Skeletal muscle satellite cell (primary cell): ENCODE data around the gene SYNE2. TPM values are rescaled to one million over a fixed set of nuclear protein-coding genes. Genes with fewer than 3 reads are reported as not detected.
A peak's percentile ranks its signal among the peaks of the same experiment; 100 is the strongest.
"Not testable (repeated sequence)": the region's sequence is repeated elsewhere in the genome, so short reads cannot be mapped to it uniquely, and the experiment has no call there.

Experiments
- H3K27me3 ChIP-seq: 2 replicates; pipeline ENCODE4 v1.7.0; 2013; ENCODE audit warnings: low read length; ENCODE audit not compliant: control insufficient read depth, insufficient read depth
- H3K36me3 ChIP-seq: 2 replicates; pipeline ENCODE4 v1.7.0; 2013; ENCODE audit warnings: mild to moderate bottlenecking, control low read depth, low read length; ENCODE audit not compliant: insufficient read depth
- H3K4me1 ChIP-seq: 2 replicates; pipeline ENCODE4 v1.7.0; 2013; ENCODE audit warnings: low read length; ENCODE audit not compliant: control insufficient read depth, insufficient read depth
- H3K4me2 ChIP-seq: 2 replicates; pipeline ENCODE4 v1.7.0; 2013; ENCODE audit warnings: mild to moderate bottlenecking, low read length
- H3K4me3 ChIP-seq: 2 replicates; pipeline ENCODE4 v1.7.0; 2013; ENCODE audit warnings: low read length
- H3K9ac ChIP-seq: 2 replicates; pipeline ENCODE4 v1.7.0; 2013; ENCODE audit warnings: mild to moderate bottlenecking, low read depth, low read length, moderate library complexity
- H3K9me3 ChIP-seq: replicated peaks from 2 replicates; pipeline ENCODE4 v1.7.0; 2013; ENCODE audit warnings: mild to moderate bottlenecking, control low read depth, low read length
- total RNA-seq: library from RNA; depleted of rRNA; stranded (reverse); fragments of >200 nt; gene quantifications from 2 replicates; pipeline ENCODE4 v1.2.3, GENCODE V29; 2012; rRNA removed

SYNE2 gene
- 3.5 and 7.4 TPM in 2 replicates for total RNA-seq

DNA sequence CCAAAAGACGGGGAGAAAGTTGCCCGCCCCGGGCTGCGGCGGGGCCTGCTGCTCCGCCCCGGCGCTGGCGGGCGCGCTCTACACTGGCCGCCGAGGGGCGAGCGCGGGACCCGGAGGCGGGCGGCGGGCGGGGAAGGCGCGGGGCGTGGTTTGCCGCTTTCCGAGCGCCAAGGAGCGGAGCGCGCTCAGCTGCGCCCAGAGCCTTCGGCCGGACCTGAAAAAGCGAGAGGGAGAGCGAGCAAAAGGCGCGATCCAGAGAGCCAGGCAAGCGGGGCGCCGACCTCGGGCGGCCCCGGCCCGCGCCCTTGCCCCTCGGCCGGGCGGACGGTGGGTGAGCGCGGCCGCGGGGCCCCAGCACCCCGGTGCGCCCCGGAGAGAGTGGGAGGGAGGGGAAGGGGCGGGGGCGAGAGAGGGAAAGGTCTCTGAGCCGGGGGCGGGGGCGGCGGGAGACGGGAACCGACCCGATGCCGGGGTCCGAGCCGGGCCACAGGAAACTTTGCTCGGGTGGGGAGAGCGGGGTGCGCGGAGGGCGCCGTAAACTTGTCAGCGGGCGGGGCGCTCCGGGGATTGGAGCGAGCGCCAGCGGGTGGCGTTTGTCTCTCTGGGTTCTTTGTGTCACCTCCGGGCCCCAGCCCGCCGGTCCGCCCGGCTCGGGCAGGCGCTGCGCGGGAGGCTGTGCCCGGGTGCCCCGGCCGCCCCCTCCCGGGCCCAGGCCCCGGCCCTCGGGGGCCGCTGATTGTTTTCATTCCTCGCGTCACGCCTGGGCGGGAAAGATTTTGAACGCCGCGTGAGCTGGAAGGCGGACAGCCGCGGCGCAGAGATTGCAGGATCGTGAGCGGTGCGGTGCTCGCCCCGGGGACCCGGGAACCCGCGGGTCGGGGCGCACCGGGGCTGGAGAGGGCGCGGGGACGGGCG lies at the start of gene SYNE2:
Gene SYNE2 (plus strand): TSS at position 188 of the 915 bp plus-strand sequence. CDS start 56,145 bp downstream, outside the sequence.
- Histone ChIP-seq H3K9ac (peak within 1 kb of the TSS; percentile 80), H3K27me3 (no peaks in the 10 kb centered on the region), H3K4me2 (peak within 1 kb of the TSS; percentile 91), H3K4me3 (peak within 1 kb of the TSS; percentile 74), H3K9me3 (no peaks in the 10 kb centered on the region), H3K36me3 (no peaks in the 10 kb centered on the region), H3K4me1 (peaks cover 7% of the 10 kb centered on the region)

DNA sequence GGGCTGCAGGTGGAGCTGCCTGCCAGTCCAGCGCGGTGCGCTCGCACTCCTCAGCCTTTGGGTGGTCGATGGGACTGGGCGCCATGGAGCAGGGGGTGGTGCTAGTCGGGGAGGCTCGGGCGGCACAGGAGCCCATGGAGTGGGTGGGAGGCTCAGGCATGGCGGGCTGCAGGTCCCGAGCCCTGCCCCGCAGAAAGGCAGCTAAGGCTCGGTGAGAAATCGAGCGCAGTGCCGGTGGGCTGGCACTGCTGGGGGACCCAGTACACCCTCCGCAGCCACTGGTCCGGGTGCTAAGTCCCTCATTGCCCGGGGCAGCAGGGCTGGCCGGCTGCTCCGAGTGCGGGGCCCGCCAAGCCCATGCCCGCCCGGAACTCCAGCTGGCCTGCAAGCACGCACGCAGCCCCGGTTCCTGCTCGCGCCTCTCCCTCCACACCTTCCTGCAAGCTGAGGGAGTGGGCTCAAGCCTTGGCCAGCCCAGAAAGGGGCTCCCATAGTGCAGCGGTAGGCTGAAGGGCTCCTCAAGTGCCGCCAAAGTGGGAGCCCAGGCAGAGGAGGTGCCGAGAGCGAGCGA lies 49.5 kb upstream of the SYNE2 start:
- not testable (repeated sequence) for H3K4me2 ChIP-seq, H3K4me1 ChIP-seq, H3K4me3 ChIP-seq, H3K27me3 ChIP-seq, H3K36me3 ChIP-seq, H3K9me3 ChIP-seq, H3K9ac ChIP-seq

- not testable (repeated sequence) for H3K9ac ChIP-seq, H3K4me3 ChIP-seq, H3K9me3 ChIP-seq, H3K4me1 ChIP-seq, H3K36me3 ChIP-seq, H3K4me2 ChIP-seq, H3K27me3 ChIP-seq
Observed at GRCh38 chr14:63806064-63806463, 46.7 kb upstream of the SYNE2 start.

DNA sequence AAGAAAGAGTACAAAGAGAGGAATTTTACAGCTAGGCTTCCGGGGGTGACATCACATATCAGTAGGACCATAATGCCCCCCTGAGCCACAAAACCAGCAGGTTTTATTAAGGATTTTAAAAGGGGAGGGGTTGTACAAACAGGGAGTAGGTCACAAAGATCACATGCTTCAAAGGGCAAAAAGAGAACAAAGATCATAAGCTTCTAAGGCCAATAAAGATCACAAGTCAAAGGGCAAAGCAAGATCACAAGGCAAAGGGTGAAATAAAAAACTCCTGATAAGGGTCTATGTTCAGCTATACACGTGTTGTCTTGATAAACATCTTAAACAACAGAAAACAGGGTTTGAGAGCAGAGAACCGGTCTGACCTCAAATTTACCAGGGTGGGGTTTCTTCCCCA lies 41.1 kb upstream of the SYNE2 start:
- H3K4me3 ChIP-seq, H3K9me3 ChIP-seq, H3K4me2 ChIP-seq, H3K4me1 ChIP-seq, H3K27me3 ChIP-seq, H3K9ac ChIP-seq, H3K36me3 ChIP-seq: not testable (repeated sequence)

- no peaks in the 10 kb centered on the region for H3K27me3 ChIP-seq
- H3K9me3 ChIP-seq = no peaks in the 10 kb centered on the region
- H3K4me1 ChIP-seq = no peaks in the 10 kb centered on the region
- no peaks in the 10 kb centered on the region for H3K36me3 ChIP-seq
- H3K9ac ChIP-seq = no peak overlapping the region
- no peak overlapping the region for H3K4me3 ChIP-seq
- H3K4me2 ChIP-seq = no peak overlapping the region
Observed at GRCh38 chr14:63833728-63834127, 19.1 kb upstream of the SYNE2 start.

- Histone ChIP-seq H3K4me3 (no peak overlapping the region), H3K4me2 (no peak overlapping the region), H3K36me3 (no peaks in the 10 kb centered on the region), H3K4me1 (no peaks in the 10 kb centered on the region), H3K27me3 (no peaks in the 10 kb centered on the region), H3K9ac (no peak overlapping the region), H3K9me3 (peaks cover 4% of the 10 kb centered on the region)
Observed at GRCh38 chr14:63840981-63841380, 11.8 kb upstream of the SYNE2 start.

DNA sequence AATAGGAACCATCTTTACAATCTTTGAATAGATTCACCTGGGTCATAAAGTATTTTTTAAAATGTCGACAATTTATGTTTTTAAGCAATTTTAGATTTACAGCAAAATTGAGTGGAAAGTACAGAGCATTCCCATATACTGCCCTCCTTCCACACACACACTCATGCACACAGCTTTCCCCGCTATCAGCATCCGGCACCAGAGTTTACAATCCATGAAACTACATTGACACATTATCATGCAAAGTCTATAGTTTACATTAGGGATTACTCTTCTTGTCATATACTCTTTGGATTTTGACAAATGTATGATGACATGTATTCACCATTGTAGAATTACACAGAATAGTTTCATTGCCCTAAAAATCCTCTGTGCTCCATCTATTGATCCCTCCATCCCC lies 9.0 kb upstream of the SYNE2 start:
- H3K9ac ChIP-seq = no peak overlapping the region
- H3K36me3 ChIP-seq = no peaks in the 10 kb centered on the region
- no peaks in the 10 kb centered on the region for H3K4me1 ChIP-seq
- peaks cover 4% of the 10 kb centered on the region for H3K9me3 ChIP-seq
- H3K27me3 ChIP-seq = no peaks in the 10 kb centered on the region
- H3K4me2 ChIP-seq = no peak overlapping the region
- no peak overlapping the region for H3K4me3 ChIP-seq

GRCh38 chr14:63848890-63849289 lies 3.9 kb upstream of the SYNE2 start:
- Histone ChIP-seq H3K9me3 (no peaks in the 10 kb centered on the region), H3K36me3 (no peaks in the 10 kb centered on the region), H3K4me2 (no peak overlapping the region), H3K4me3 (no peak overlapping the region), H3K4me1 (peaks cover 3% of the 10 kb centered on the region), H3K9ac (no peak overlapping the region), H3K27me3 (no peaks in the 10 kb centered on the region)

DNA sequence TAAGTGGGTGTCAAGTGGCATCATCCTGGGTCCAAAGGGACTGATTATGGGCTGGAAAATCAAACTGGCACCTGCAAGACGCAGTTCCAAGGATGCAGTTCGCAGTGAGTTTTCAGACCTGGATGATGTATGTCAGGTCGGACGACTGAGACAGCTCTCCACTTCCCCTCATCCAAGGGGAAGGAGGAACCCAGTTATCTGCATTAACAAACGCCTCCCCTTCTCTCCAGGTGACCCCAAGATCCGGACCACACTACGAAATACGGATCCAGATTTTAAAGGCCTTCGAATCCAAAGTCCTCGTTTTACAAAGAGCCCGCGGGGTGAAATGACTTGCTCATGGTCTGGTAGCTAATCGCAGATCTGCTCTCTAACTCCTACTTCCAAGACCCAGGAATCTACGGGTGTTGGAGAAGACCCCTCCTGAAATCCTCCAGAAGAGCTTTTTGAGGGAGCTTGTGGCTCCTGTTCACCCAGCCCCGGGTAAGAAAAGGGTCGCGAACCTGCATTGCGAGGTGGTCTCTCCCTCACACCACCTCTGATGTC lies 460 bp upstream of the SYNE2 start:
- H3K4me2 ChIP-seq = peak overlapping the region; percentile 91
- no peaks in the 10 kb centered on the region for H3K9me3 ChIP-seq
- no peaks in the 10 kb centered on the region for H3K36me3 ChIP-seq
- H3K4me1 ChIP-seq = peaks cover 7% of the 10 kb centered on the region
- peak overlapping the region; percentile 80 for H3K9ac ChIP-seq
- H3K27me3 ChIP-seq = no peaks in the 10 kb centered on the region
- H3K4me3 ChIP-seq = peak overlapping the region; percentile 74

GRCh38 chr14:63853831-63854293 lies 1.1 kb downstream of the SYNE2 start:
- Histone ChIP-seq H3K36me3 (no peaks in the 10 kb centered on the region), H3K4me3 (peak overlapping the region; percentile 74), H3K4me2 (peak overlapping the region; percentile 91), H3K27me3 (no peaks in the 10 kb centered on the region), H3K4me1 (peaks cover 7% of the 10 kb centered on the region), H3K9ac (peak overlapping the region; percentile 80), H3K9me3 (no peaks in the 10 kb centered on the region)

GRCh38 chr14:63854330-63854729 lies 1.5 kb downstream of the SYNE2 start:
- Histone ChIP-seq H3K9me3 (no peaks in the 10 kb centered on the region), H3K4me2 (peak overlapping the region; percentile 91), H3K9ac (peak overlapping the region; percentile 80), H3K36me3 (no peaks in the 10 kb centered on the region), H3K4me1 (peaks cover 7% of the 10 kb centered on the region), H3K4me3 (peak overlapping the region; percentile 74), H3K27me3 (no peaks in the 10 kb centered on the region)
